GM23248 (cell line): Measurements from ENCODE around the gene MYL4. TPM values are rescaled to one million over a fixed set of nuclear protein-coding genes. Genes with fewer than 3 reads are reported as not detected.

Experiments used
- DNase-seq: peaks from one replicate; pipeline ENCODE4 v3.0.0-alpha.2; 2015
- H2AFZ ChIP-seq: fragments of 200-600 bp; sonication (generic); 2 replicates; pipeline ENCODE4 v1.6.1; 2016; ENCODE audit warnings: antibody characterized with exemption
- H3F3A ChIP-seq: fragments of 200-600 bp; sonication (generic); 2 replicates; pipeline ENCODE4 v1.6.1; 2016; ENCODE audit warnings: mild to moderate bottlenecking, antibody characterized with exemption, mixed run types; ENCODE audit not compliant: insufficient read depth
- H3K27ac ChIP-seq: fragments of 200-600 bp; sonication (generic); 2 replicates; pipeline ENCODE4 v1.5.1; 2016; ENCODE audit warnings: mild to moderate bottlenecking
- H3K27me3 ChIP-seq: fragments of 200-600 bp; sonication (generic); replicated peaks from 2 replicates; pipeline ENCODE4 v1.6.1; 2016; ENCODE audit warnings: mild to moderate bottlenecking; ENCODE audit not compliant: insufficient read depth
- H3K36me3 ChIP-seq: fragments of 200-600 bp; sonication (generic); 2 replicates; pipeline ENCODE4 v1.6.1; 2016; ENCODE audit warnings: low read depth, mild to moderate bottlenecking
- H3K4me1 ChIP-seq: fragments of 200-600 bp; sonication (generic); 2 replicates; pipeline ENCODE4 v1.6.1; 2016; ENCODE audit warnings: mild to moderate bottlenecking; ENCODE audit not compliant: insufficient read depth
- H3K4me2 ChIP-seq: fragments of 200-600 bp; sonication (generic); one replicate; pipeline ENCODE4 v1.6.1; 2016; ENCODE audit warnings: mild to moderate bottlenecking; ENCODE audit not compliant: unreplicated experiment
- H3K4me3 ChIP-seq: fragments of 200-600 bp; sonication (generic); 2 replicates; pipeline ENCODE4 v1.5.1; 2016; ENCODE audit warnings: mild to moderate bottlenecking
- H3K79me2 ChIP-seq: fragments of 200-600 bp; sonication (generic); 2 replicates; pipeline ENCODE4 v1.6.1; 2016; ENCODE audit warnings: mild to moderate bottlenecking; ENCODE audit not compliant: insufficient read depth
- H3K9ac ChIP-seq: fragments of 200-600 bp; sonication (generic); 2 replicates; pipeline ENCODE4 v1.6.1; 2016; ENCODE audit warnings: mild to moderate bottlenecking
- H3K9me2 ChIP-seq: fragments of 200-600 bp; sonication (generic); 2 replicates; pipeline ENCODE4 v1.6.1; 2016; ENCODE audit warnings: mixed run types, mild to moderate bottlenecking, moderate library complexity; ENCODE audit not compliant: insufficient read depth
- H3K9me3 ChIP-seq: fragments of 200-600 bp; sonication (generic); one replicate; pipeline ENCODE4 v1.6.1; 2017; ENCODE audit warnings: low read depth
- H4K20me1 ChIP-seq: fragments of 200-600 bp; sonication (generic); 2 replicates; pipeline ENCODE4 v1.6.0; 2016; ENCODE audit not compliant: insufficient read depth
- EZH2 ChIP-seq: fragments of 200-600 bp; sonication (generic); IDR thresholded peaks from 2 replicates; pipeline ENCODE4 v1.6.1; 2018; ENCODE audit warnings: antibody characterized with exemption, mild to moderate bottlenecking; ENCODE audit not compliant: insufficient read depth, poor library complexity, severe bottlenecking
- EZH2phosphoT487 ChIP-seq: fragments of 200-600 bp; sonication (generic); IDR thresholded peaks from 2 replicates; pipeline ENCODE4 v1.6.1; 2018; ENCODE audit warnings: antibody characterized with exemption, moderate library complexity, mild to moderate bottlenecking, low read depth; ENCODE audit not compliant: insufficient read depth
- WGBS, 2 experiments: methylation state at CpG; one replicate each; pipeline ENCODE4 v1.1.6; 2015 to 2017; ENCODE audit warnings: low lambda C conversion rate in 2 of 2, low coverage in 1 of 2; ENCODE audit errors: missing lambda C conversion rate in 2 of 2; 5-methylcytosine and 5-hydroxymethylcytosine counted together
- in situ Hi-C: fragments of 300-500 bp; cut with MboI; formaldehyde crosslinking; loops from 2 replicates; pipeline ENCODE4 v1.15.0; 2020
- polyA plus RNA-seq: library from polyadenylated mRNA; unstranded; fragments of >200 nt; fragmentation: Nextera tagmentation; extraction: Ambion mirVana; gene quantifications from 2 replicates; pipeline ENCODE4 v1.2.1, GENCODE V29; 2016
- total RNA-seq: library from RNA; depleted of rRNA; stranded (reverse); fragments of >200 nt; shearing (Covaris generic); gene quantifications from 2 replicates; pipeline ENCODE4 v1.2.3, GENCODE V29; 2014

MYL4 gene
- total and polyA plus RNA-seq, 2 experiments from 2014 or later = not detected

DNA sequence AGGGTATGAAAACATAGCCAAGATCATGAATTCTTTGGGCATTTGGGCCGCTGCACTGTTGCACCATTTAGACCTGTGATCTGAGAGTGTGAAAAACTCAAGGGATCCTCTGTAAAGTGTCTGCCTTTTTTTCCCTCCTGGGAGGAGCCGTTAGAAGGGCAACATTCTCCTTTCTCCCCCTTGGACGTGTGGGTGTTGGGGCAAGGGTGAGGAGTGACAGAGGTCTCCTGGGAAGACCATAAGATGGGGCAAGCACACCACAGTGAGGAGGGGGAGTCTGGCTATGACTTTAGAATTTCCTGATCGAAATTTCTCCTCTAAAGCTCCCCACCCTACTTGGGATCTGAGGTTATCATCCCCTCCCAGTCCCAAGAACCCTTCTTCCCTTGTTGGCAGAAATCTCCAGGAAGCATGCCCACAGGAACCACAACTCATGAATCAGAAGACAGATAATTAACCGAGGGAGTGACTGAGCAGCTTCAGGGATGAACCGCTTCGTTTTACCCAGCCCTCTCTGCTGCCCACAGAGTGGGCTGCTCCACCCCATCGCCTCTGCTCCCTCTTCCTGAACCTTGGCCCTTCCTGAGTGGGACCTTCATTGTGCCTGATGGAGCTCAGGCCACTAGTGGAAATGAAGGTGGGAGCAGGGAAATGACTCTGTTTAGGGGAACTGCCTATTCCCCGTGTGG is 48.6 kb downstream of the MYL4 start:
- H3K9ac ChIP-seq = peak overlapping the region; percentile 69
- H3K27me3 ChIP-seq = no peaks in the 10 kb centered on the region
- peaks cover 22% of the 10 kb centered on the region for H3F3A ChIP-seq
- peaks cover 30% of the 10 kb centered on the region for H3K4me1 ChIP-seq
- H4K20me1 ChIP-seq = no peaks in the 10 kb centered on the region
- H3K36me3 ChIP-seq = no peaks in the 10 kb centered on the region
- no peaks in the 10 kb centered on the region for H3K9me2 ChIP-seq
- peak; percentile 92 for DNase-seq
- H2AFZ ChIP-seq = peak overlapping the region; percentile 48
- no peak for TF ChIP-seq EZH2
- TF ChIP-seq EZH2phosphoT487 = 0 out of 2 replicates have a peak, but pooled peaks have one; percentile 13
- peak overlapping the region; percentile 50 for H3K4me3 ChIP-seq
- peak overlapping the region; percentile 85 for H3K27ac ChIP-seq
- peak overlapping the region; percentile 95 for H3K4me2 ChIP-seq
- 2% methylated on average over 9 of the region's 9 CpGs for WGBS, 2 experiments
- in situ Hi-C loops = no loop called here
- H3K79me2 ChIP-seq = peaks cover 24% of the 10 kb centered on the region
- no peaks in the 10 kb centered on the region for H3K9me3 ChIP-seq

DNA sequence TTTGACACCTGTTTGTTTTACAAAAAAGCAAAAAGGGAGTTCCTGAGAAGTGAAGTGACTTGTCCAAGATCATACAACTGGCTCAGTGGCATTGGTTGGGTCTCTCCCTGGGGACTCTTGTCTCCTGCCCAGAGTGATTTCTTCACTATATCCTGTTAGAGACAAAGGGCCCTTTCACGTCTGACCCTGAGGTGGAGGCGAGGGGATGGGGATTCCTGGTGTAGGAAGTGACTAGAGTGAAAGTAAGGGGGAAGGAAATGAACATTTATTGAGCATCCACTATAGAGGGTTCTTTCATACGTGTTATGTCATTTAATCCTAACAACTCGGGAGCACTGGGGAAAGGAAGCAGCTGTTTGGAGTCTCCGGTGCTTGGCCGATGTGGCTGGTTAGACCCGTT is 53.4 kb downstream of the MYL4 start:
- no peak overlapping the region for H3K27ac ChIP-seq
- H3K4me3 ChIP-seq = no peak overlapping the region
- H3K9ac ChIP-seq = no peak overlapping the region
- no peaks in the 10 kb centered on the region for H4K20me1 ChIP-seq
- no peak for DNase-seq
- no peaks in the 10 kb centered on the region for H3K27me3 ChIP-seq
- in situ Hi-C loops = no loop called here
- WGBS, 2 experiments = 98% methylated on average over 7 of the region's 7 CpGs
- H2AFZ ChIP-seq = no peak overlapping the region
- TF ChIP-seq EZH2 (no peak), EZH2phosphoT487 (no peak)
- no peaks in the 10 kb centered on the region for H3K9me3 ChIP-seq
- H3F3A ChIP-seq = peaks cover 30% of the 10 kb centered on the region
- no peak overlapping the region for H3K4me2 ChIP-seq
- peaks cover 37% of the 10 kb centered on the region for H3K4me1 ChIP-seq
- no peaks in the 10 kb centered on the region for H3K9me2 ChIP-seq
- no peaks in the 10 kb centered on the region for H3K36me3 ChIP-seq
- peaks cover 10% of the 10 kb centered on the region for H3K79me2 ChIP-seq

DNA sequence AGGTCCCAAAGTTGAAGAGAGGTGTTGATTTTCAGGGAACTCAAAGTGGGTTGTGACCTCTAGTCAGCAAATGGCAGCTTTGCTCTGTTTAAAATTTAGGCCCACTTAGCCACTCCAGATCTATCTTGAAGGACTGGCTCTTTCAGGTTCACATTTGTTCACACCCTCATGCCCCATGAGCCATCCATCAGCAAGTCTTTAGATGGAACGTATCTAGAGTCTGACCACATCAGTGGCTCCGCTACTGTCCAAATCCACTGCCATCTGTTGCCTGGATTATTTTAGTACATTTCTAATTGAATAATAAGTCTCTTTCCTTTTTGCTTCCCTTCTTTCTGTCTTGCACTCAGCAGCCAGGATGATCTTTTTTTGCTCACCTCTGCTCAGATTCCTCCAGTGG is 55.0 kb downstream of the MYL4 start:
- in situ Hi-C loops = no loop called here
- no peaks in the 10 kb centered on the region for H3K9me2 ChIP-seq
- H3F3A ChIP-seq = peaks cover 40% of the 10 kb centered on the region
- TF ChIP-seq EZH2 = no peak
- TF ChIP-seq EZH2phosphoT487 = no peak
- H3K4me1 ChIP-seq = peaks cover 36% of the 10 kb centered on the region
- no peaks in the 10 kb centered on the region for H3K27me3 ChIP-seq
- H3K4me3 ChIP-seq = no peak overlapping the region
- H3K79me2 ChIP-seq = peaks cover 5% of the 10 kb centered on the region; the same call in 1 of the 2 replicates
- WGBS, 2 experiments = 88 to 100% methylated on average over 2 of the region's 2 CpGs
- H3K9me3 ChIP-seq = no peaks in the 10 kb centered on the region
- H2AFZ ChIP-seq = no peak overlapping the region
- no peak overlapping the region for H3K4me2 ChIP-seq
- H3K9ac ChIP-seq = no peak overlapping the region
- H3K36me3 ChIP-seq = no peaks in the 10 kb centered on the region
- H4K20me1 ChIP-seq = no peaks in the 10 kb centered on the region
- no peak overlapping the region for H3K27ac ChIP-seq
- no peak for DNase-seq

DNA sequence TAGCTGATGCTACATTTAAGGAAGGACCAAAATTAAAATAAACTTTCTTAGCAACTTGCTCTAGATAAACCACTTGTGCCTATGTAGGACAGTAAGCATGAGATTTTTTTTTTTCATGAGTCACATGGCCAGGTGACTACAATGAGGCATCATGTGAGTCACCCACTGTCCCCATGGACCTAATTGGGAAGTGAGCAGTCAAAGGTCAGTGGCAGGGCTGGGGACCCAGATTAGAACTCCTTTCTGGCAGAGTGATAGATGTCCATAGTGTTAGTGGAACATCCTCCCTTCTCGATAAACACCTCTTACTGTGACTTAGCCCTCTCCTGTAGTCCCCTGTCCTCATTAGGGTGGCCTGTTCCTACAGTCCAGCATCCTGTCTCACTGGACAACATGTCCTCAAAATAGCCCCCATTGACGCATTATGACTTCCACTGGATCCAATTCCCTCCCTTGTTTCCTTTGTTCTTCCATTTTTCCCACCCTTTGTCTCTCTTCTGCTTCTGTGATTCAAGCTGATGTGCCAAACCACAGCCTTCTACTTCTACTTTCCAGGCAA is 56.9 kb downstream of the MYL4 start:
- peaks cover 5% of the 10 kb centered on the region; the same call in 1 of the 2 replicates for H3K79me2 ChIP-seq
- H4K20me1 ChIP-seq = no peaks in the 10 kb centered on the region
- H3K4me1 ChIP-seq = peaks cover 36% of the 10 kb centered on the region
- H3F3A ChIP-seq = peaks cover 40% of the 10 kb centered on the region
- no peaks in the 10 kb centered on the region for H3K9me3 ChIP-seq
- no peak overlapping the region for H3K4me3 ChIP-seq
- no peak overlapping the region for H2AFZ ChIP-seq
- H3K9me2 ChIP-seq = no peaks in the 10 kb centered on the region
- peak overlapping the region; percentile 63; the same call in 1 of the 2 replicates for H3K9ac ChIP-seq
- TF ChIP-seq EZH2 (no peak), EZH2phosphoT487 (no peak)
- H3K4me2 ChIP-seq = peak overlapping the region; percentile 23
- 55 to 61% methylated on average over 2 of the region's 2 CpGs for WGBS, 2 experiments
- in situ Hi-C loops = no loop called here
- H3K27ac ChIP-seq = peak overlapping the region; percentile 82
- no peaks in the 10 kb centered on the region for H3K36me3 ChIP-seq
- H3K27me3 ChIP-seq = no peaks in the 10 kb centered on the region
- peak; percentile 80 for DNase-seq
